GM21619 (cell line): ENCODE data around the gene MASP1.
"Not testable (repeated sequence)": the region's sequence is repeated elsewhere in the genome, so short reads cannot be mapped to it uniquely, and the experiment has no call there.

Experiments
- ATAC-seq: cut with Tn5 transposase; IDR thresholded peaks from one replicate; pipeline ENCODE4 v1.9.1; 2021; ENCODE audit not compliant: unreplicated experiment

MASP1 gene

DNA sequence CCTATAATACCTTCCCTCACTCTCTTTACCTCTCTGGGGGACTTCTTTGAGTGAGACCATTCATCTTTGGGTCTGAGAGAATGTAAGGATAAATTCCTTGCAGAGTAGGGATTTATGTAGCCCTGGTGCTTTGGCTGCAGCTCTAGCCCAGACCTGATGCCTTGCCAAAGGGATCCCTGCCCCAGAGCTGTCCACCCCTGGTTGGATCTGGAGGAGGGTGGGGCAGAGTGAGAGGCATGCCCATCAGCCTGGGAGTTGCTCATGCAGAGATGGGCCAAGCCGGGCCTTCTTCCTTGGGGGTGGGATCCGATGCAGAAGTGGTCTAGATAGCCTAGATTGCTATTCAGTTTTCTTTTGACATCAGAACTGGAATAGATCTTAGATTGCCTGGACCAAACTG is 62.8 kb downstream of the MASP1 start:
- ATAC-seq = no peak

DNA sequence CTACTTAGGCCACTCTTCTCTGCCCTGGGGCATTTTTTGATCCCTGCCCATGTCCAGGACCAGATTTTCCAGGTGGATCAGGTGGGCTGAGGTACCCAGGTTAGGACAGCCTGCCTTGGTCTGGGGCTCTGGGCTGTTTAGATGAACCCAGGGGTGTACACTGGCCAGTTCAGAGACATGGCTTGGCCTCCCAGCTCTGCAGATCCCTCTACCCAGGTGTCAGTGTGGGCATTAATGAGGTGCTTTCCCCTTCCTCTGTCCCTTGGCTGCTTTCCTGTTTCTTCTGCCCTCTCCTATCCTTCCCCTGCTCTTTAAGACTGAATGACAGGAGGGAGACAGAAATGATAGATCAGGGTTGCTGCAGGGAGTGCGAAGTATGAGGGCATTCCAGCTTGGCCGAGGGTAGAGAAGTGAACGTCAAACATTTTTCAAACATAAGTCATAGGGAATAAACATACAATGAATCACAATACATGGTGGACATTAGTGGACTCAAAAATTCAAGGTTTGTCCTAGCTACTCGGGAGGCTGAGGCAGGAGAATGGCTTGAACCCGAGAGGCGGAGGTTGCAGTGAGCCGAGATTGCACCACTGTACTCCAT is 63.8 kb downstream of the MASP1 start:
- no peak for ATAC-seq

DNA sequence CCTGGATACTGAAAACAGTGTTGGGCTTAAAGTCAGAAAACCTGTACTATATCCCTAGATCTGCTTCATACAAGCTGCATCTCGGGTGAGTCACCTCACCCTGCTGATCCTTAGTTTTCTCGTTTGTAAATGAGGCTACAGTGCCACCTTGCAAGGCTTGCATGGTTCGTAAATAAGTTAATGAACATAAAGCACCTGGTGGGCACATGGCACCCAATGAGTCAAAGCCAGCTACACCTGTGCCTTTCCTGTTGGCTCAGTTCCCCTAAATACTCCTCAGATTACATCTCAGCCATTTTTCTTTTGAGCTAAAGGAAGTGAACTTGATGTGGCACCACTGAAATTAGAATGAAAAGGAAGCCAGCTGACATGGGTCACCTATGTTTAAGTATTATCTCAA is 67.7 kb downstream of the MASP1 start:
- no peak for ATAC-seq

DNA sequence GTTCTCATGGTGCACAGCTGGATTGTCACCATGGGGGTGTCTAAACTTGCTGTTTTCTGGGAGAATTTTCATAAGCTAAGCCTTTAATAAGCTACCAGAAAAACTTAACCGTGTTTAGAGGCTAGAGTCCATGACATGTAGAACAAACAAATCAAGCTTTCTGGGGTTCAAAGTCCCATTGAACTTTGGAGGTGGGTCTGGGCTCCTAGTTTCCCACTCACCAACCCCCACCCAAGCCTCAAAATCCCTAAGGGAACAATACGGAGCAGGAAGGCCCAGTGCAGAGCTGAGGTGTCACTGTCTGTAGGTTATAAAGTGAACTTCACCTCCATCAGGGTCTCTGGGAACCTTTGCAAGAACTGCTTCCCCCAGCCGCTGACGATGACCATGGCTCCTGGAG is 68.7 kb downstream of the MASP1 start:
- ATAC-seq = no peak

DNA sequence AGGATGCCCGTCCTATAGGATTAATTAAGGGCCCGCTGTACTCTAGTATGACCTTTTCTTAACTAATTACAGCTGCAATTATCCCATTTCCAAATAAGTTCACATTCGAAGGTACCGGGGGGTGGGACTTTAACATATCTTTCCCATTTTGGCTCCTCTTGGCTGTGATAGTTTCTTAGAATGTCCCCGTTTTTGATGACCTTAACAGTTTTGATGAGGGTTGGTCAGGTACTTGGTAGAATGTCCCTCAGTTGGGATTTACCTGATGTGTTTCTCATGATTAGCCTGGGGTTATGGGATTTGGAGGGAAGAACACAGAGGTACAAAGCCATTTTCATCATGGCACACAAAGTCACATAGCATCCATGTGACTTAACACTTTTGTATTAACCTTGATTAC is 76.1 kb downstream of the MASP1 start:
- no peak for ATAC-seq

DNA sequence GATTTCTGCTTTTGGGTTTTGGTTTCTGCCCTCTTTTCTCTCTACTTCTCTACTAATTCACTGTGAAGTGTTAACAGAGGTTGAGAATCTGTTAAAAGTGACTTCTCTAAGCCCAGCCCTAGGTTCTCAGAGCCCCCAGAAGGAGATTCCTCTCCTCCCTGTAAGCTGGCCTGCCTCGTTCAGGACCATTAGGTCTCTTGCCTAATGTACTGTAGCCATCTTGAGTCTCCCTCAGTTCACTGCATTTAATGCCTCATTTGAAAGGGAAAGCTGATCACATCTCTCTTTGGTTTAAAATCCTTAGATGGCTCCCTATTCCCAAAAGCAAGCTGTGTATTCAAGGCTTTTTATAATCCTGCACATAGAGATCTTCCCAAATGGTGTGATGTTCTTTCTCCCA is 77.9 kb downstream of the MASP1 start:
- ATAC-seq = no peak

DNA sequence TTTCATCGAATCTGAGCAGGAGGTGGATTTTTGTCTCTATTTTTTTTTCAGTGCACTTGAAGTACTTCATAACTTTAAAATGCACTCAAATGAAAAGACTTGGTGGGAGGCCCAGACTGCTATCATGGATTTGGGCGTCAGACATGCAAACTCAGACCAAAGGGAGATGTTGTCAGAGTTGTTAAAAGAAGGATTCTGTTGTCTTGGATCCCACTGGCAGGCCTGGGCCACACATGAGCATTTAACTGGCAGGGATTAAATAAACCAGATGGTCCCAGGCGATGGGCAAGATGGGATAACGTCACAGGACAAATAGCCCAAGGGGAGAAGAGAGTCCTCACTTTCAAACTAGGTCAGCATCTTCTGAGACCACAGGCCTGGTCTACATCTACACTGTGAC is 78.8 kb downstream of the MASP1 start:
- ATAC-seq = no peak

DNA sequence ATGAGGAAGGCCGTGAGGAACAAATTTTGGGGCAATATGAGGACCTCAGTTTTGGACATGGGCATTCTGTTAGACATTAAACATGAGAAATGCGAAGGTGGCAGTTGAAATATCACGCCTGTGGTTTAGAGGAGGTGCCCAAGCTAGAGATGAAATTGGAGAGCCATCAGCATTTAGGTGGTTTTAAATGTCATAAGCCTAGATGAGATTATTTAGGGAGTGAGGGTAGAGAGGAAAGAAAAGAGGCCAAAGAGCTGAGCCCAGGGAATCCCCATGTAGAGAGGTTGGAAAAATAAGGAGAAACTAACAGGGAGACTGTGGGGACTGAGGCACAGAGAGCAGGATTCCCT is 79.4 kb downstream of the MASP1 start:
- no peak for ATAC-seq

DNA sequence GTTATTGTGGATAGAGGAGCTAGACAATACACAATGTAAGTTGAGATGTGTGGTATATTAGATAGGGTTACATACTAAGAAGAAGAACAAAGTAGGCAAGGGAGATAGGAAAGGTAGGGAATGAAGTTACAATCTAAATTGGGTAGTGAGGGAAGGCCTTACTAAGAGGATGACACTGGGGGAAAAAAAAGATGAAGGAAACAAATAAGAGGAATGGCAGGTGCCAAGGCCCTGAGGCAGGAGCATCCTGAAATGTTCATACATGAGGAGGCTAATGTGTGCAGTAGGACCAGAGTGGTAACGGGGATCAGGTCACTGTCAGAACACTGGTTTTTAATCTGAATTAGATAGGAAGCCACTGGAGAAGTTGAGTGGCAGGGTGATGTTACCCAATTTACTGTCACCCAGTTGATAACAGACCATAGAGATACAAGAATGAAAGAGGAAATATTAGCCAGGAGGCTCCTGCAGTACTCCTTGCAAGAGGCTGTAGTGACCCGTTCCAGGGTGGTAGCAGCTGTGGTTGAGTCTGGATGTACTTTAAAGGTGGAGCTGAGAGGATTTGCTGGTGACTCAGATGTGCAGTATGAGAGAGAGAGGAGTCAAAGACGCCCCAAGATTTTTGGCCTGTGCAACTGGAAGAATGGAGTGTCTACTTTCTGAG is 79.9 kb downstream of the MASP1 start:
- ATAC-seq = no peak

DNA sequence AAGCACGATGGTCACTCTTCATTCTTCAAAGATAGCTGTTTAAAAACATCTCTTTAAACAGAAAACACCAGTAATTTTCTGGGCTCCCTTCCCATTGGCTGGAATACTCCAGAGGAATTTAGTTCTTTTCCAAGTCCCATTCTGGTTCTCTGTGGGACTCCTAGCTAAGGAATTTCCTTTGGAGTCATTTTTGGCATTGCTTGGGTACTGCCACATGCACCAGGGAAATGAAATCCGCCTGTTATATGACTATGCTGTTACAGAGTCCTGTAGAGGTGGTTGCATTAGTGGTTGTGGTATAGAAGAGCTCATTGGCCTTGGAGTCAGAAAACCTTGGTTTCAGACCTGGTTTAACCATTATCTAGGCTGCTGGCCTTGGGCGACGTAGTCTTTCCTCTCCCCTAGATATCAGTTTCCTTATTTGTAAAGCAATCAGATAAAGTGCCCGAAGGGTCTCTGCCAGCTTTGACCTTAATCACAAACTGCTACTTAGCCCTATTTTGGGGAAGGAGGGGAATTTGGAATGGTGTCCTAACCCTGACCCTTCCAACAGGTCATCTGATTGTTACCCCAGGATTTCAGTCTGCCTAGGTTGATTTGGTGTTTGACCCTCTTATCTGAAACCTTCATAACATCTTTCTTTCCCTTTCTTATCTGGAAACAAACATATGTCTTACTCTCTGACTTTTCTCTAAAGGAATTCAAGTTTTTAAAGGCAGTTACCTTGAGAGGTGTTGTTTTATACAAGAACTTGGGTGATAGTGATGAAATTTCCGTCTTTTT is 80.8 kb downstream of the MASP1 start:
- ATAC-seq = peak; percentile 96

DNA sequence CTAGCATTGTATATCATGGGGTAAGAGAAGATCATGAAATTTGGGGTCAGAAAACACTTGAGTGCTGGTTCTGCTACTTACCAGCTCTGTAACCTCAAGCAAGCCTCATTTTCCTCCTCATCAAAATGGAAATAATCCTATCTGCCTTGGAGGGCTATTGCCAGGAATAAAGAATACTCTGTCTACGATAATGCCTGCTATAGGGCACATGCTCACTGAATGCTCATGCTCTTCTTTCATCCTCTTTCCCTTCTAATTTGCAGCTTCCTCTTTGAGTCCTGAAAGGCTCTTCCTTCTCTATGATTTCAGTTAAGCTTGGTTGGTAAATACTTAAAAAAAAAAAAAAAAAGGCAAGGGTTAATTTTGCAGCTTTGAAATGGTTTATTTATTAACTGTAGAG is 81.4 kb downstream of the MASP1 start:
- no peak for ATAC-seq

DNA sequence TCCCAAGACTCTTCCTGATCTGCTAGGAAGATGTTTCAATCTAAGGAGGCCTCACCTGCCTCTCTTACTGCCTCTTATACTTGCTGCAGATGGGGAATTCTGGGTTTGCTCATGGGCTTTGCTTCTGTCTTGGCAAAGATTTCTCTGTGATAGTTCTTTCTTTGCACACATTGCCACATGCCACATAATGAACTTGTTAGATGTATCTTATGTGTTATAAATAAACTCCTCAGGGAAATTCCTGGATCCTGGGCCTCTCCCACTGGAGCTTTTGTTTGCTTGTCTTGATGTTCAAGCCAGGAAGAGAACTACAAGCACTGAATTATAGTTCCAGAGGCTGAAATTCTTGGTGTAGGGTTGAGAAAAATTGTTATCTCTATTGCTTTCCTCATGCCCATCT is 82.0 kb downstream of the MASP1 start:
- no peak for ATAC-seq

DNA sequence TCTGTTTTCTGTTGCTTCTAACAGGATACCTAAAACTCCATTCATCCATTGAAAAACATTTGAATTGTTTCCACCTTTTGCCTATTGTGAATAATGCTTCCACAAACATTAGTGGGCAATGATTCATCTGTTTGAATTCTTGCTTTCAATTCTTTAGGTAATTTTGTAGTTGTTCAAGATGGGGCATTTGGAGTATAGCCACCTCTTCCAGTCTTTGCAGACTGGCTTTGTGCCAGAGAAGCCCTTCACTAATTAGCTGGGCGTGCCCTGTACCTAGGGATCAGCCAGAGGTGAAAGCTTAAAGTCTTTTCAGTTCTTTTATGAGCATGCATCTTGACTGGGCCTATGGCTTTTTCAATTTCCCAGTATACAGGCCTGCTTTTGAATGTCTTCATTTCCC is 83.4 kb downstream of the MASP1 start:
- no peak for ATAC-seq

DNA sequence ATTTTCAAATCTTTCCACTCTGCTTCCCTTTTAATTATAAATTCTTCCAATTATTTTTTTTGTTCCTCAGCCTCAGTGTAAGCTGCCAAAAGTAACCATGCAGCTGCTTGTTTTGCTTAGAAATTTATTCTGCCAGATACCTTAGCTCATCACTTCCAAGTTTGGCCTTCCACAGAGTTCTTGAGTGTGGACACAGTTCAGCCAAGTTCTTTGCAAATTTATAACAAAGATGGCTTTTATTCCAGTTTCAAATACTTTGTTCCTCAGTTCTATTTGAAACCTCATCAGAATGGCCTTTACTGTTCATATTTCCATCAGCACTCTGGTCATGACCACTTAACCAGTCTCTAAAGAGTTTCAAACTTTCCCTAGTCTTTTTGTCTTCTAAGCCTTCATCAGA is 83.9 kb downstream of the MASP1 start:
- no peak for ATAC-seq

DNA sequence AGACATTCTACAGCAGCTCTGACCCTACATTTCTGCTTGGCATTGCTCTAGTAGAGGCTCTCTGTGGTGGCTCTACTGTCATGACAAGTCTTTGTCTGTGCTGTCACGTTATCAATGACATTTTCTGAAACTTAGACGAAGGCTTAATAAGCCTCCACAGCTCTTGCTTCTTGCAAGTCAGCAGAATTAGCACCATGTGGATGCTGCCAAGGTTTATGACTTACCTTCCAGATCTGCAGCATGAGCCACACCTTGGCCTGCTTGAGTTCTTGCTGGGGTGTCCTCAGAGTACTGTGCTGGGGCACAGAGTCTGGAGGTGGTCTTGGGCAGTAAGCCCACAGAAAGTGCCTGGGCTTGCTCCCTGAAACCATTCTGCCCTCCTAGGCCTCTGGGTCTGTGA is 84.5 kb downstream of the MASP1 start:
- no peak for ATAC-seq

DNA sequence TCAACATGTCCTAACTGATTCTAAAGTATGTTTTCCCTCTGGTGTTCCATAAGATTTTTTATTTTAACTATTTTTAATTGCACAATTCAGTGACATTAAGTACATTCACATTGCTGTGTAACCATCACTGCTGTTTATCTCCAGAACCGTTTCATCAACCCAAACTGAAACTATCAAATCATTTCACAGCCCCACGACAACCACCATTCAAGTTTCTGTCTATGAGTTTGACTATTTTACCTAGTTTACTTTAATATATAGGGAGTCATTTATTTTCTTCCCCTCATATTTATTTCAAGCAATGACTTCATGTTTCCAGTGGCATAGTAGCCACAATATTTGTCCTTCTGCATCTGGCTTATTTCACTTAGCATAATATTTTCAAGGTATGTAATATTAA is 85.9 kb downstream of the MASP1 start:
- ATAC-seq = no peak

DNA sequence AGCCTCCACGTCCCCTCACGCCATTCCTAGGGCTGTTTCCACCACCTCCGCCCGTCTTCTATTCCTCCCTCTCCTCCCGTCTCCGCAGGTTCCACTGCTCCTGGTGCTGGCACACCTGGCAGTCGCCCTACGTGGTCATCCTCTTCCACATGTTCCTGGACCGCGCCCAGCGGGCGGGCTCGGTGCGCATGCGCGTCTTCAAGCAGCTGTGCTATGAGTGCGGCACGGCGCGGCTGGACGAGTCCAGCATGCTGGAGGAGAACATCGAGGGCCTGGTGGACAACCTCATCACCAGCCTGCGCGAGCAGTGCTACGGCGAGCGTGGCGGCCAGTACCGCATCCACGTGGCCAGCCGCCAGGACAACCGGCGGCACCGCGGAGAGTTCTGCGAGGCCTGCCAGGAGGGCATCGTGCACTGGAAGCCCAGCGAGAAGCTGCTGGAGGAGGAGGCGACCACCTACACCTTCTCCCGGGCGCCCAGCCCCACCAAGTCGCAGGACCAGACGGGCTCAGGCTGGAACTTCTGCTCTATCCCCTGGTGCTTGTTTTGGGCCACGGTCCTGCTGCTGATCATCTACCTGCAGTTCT is 92.0 kb downstream of the MASP1 start:
- not testable (repeated sequence) for ATAC-seq

DNA sequence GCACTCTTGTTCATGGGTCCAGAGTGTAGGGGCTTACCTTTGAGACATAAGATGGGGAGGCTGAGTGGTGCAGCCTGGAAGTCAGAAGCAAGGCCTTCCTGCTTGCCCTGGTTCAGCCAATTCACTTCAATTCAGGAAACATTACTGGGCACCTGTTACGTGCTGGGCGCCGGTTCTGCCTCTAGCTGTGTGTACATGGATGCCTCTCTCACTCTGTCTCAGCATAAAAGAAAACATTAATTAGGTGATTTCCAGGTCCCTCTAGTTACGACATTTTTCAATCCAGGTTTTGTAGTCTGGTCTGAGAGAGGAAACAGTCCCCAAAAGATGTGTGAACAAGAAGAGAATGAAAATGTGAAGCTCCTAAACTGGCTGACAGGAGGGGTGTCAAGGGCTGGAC is 93.0 kb downstream of the MASP1 start:
- ATAC-seq = no peak

DNA sequence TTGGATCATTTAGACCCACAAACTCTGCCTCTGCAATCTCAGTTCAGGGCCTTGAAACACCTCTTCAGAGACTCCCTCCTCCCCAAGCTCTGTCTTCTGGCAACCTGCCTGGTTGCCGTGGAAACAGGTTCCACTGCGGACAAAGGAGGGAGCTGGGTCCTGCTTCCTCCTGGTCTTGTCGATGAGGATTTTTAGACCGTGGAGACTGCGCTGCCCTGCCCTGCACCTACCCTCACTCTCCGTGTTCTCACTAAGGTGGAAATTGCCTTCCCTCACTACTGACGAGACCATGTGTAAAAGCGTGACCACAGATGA is 94.2 kb downstream of the MASP1 start, which contains the start of gene RTP1:
TSS of gene RTP1 (plus strand) at position 152 of the 315 bp plus-strand sequence. CDS start at position 182, 30 bp downstream.
- ATAC-seq = no peak

DNA sequence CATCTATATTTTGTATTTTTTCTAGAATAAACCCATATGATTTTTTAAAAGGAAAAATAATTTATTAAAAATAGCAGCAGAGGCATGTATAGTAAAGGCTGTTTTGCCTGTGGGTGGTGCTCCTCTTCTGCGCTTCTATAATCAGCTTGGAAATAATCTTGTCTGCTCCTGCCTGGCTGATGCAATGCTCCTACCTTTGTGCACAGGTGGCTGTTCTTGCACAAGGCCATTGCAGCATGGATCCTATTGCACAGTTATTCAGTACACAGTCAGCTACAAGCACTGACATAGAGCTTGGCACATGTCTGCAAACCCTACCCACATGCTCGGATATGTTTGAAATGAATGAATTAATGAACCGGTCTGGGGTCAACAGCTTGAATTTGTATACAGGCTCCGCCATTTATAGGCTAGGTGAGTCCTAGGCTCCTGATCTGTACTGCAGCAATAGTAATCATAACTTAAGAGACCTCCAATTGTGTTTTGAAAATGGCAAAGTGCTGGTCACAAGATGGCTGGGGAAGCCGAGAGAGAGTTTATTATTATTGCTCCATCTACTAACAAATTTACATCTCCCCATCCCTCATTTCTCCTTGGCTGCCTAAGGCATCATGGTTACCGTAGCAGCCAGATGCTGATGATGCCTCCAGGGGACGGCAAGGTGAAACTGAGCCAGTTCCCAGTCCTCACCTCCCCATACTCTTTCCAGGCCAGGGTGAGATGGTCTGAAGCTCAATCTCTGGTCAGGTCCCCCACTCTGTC is 94.8 kb downstream of the MASP1 start:
- no peak for ATAC-seq

DNA sequence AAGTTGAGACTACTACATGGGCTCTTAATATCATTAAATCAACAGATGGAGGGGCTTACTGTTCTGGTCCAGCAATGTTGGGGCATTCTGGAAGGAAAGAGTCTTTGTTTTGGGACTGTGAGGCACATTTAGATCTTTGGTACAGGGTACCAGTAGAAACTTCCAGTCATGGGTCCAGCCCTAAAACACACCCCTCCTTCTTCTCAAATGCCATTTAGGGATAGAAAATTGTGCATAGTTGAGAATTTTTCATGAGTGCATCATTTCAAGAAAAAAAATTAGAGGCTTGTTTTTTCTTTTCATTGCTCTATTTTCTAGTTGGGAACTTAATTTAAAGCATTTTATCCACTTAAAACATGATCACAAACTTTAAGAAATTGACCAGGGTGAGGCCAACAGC is 98.4 kb downstream of the MASP1 start:
- ATAC-seq = no peak
